Liver (tissue), 3 donors: Measurements from ENCODE around the gene CACNA2D1.

Experiments
- EGR1 ChIP-seq, 2 donors: IDR thresholded peaks; 2 replicates each; pipeline ENCODE4 v1.6.1; 2016 to 2018; ENCODE audit warnings: antibody characterized with exemption in 2 of 2, low read depth in 2 of 2
- GABPA ChIP-seq, 2 donors: IDR thresholded peaks in 1 of 2; conservative IDR thresholded peaks in 1 of 2; 2 replicates each; pipeline ENCODE4 v1.6.1; 2016; ENCODE audit warnings: antibody characterized with exemption in 2 of 2, mild to moderate bottlenecking in 1 of 2, moderate library complexity in 1 of 2
- HNF4G ChIP-seq: IDR thresholded peaks from 2 replicates; pipeline ENCODE4 v1.6.1; 2016; ENCODE audit warnings: antibody characterized with exemption
- JUND ChIP-seq, 2 donors: IDR thresholded peaks; 2 replicates each; pipeline ENCODE4 v1.6.1; 2016; ENCODE audit warnings: antibody characterized with exemption in 2 of 2
- RAD21 ChIP-seq, 2 donors: IDR thresholded peaks; 2 replicates each; pipeline ENCODE4 v1.6.1; 2016; ENCODE audit warnings: antibody characterized with exemption in 2 of 2, mild to moderate bottlenecking in 2 of 2
- SP1 ChIP-seq: IDR thresholded peaks from 2 replicates; pipeline ENCODE4 v1.6.1; 2018; ENCODE audit warnings: antibody characterized with exemption, mild to moderate bottlenecking
- TAF1 ChIP-seq: conservative IDR thresholded peaks from 2 replicates; pipeline ENCODE4 v1.6.1; 2016; ENCODE audit warnings: antibody characterized with exemption, mild to moderate bottlenecking
- YY1 ChIP-seq: IDR thresholded peaks from 2 replicates; pipeline ENCODE4 v1.6.1; 2016; ENCODE audit warnings: antibody characterized with exemption, mild to moderate bottlenecking
- TF ChIP-seq, protein P1 (sequence below): fragments of 150-350 bp; IDR thresholded peaks from 2 replicates; pipeline ENCODE4 v1.5.1; 2017; ENCODE audit warnings: improper control_type of control experiment, low read depth, low read length; ENCODE audit not compliant: missing input control
- TF ChIP-seq, protein P2 (sequence below): IDR thresholded peaks from 2 replicates; pipeline ENCODE4 v1.6.1; 2016; ENCODE audit warnings: antibody characterized with exemption, mild to moderate bottlenecking
- TF ChIP-seq, protein P3 (sequence below): IDR thresholded peaks from 2 replicates; pipeline ENCODE4 v1.6.1; 2016; ENCODE audit warnings: antibody characterized with exemption
- TF ChIP-seq, protein P4 (sequence below): IDR thresholded peaks from 2 replicates; pipeline ENCODE4 v1.6.1; 2016; ENCODE audit warnings: antibody characterized with exemption
- TF ChIP-seq, protein P5 (sequence below): IDR thresholded peaks from 2 replicates; pipeline ENCODE4 v1.6.1; 2016; ENCODE audit warnings: antibody characterized with exemption
- donor health status: healthy.
- donor health status: healthy.

DNA sequence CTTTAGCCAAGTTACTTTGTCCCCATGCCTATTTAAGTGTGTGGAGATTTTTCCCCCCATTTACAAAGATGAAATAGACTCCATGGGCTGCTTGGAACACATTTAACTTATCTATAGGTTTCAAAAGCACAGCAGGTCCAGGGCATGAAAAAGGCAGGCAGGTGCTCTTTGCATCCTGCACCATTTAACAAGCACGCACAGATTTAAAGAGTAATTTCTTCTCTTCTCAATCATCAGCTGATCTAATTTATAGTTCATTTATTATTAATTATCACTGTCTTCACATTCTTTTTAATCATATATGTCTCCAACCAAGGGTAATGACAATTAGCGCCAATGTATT lies 156.8 kb downstream of the CACNA2D1 start:
- TF ChIP-seq, protein P1, sequence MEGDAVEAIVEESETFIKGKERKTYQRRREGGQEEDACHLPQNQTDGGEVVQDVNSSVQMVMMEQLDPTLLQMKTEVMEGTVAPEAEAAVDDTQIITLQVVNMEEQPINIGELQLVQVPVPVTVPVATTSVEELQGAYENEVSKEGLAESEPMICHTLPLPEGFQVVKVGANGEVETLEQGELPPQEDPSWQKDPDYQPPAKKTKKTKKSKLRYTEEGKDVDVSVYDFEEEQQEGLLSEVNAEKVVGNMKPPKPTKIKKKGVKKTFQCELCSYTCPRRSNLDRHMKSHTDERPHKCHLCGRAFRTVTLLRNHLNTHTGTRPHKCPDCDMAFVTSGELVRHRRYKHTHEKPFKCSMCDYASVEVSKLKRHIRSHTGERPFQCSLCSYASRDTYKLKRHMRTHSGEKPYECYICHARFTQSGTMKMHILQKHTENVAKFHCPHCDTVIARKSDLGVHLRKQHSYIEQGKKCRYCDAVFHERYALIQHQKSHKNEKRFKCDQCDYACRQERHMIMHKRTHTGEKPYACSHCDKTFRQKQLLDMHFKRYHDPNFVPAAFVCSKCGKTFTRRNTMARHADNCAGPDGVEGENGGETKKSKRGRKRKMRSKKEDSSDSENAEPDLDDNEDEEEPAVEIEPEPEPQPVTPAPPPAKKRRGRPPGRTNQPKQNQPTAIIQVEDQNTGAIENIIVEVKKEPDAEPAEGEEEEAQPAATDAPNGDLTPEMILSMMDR, result no peak
- TF ChIP-seq EGR1 (IDR thresholded peaks at IDR 0.05; ENCODE audit: low read depth in 2 of 2), result no peak
- no peak for TF ChIP-seq JUND (IDR thresholded peaks at IDR 0.05)
- TF ChIP-seq RAD21 (IDR thresholded peaks at IDR 0.05), result no peak
- TF ChIP-seq YY1, result no peak
- TF ChIP-seq, protein P2, sequence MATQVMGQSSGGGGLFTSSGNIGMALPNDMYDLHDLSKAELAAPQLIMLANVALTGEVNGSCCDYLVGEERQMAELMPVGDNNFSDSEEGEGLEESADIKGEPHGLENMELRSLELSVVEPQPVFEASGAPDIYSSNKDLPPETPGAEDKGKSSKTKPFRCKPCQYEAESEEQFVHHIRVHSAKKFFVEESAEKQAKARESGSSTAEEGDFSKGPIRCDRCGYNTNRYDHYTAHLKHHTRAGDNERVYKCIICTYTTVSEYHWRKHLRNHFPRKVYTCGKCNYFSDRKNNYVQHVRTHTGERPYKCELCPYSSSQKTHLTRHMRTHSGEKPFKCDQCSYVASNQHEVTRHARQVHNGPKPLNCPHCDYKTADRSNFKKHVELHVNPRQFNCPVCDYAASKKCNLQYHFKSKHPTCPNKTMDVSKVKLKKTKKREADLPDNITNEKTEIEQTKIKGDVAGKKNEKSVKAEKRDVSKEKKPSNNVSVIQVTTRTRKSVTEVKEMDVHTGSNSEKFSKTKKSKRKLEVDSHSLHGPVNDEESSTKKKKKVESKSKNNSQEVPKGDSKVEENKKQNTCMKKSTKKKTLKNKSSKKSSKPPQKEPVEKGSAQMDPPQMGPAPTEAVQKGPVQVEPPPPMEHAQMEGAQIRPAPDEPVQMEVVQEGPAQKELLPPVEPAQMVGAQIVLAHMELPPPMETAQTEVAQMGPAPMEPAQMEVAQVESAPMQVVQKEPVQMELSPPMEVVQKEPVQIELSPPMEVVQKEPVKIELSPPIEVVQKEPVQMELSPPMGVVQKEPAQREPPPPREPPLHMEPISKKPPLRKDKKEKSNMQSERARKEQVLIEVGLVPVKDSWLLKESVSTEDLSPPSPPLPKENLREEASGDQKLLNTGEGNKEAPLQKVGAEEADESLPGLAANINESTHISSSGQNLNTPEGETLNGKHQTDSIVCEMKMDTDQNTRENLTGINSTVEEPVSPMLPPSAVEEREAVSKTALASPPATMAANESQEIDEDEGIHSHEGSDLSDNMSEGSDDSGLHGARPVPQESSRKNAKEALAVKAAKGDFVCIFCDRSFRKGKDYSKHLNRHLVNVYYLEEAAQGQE, result no peak
- TF ChIP-seq HNF4G, result no peak
- no peak for TF ChIP-seq TAF1
- TF ChIP-seq, protein P3, sequence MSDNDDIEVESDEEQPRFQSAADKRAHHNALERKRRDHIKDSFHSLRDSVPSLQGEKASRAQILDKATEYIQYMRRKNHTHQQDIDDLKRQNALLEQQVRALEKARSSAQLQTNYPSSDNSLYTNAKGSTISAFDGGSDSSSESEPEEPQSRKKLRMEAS, result no peak
- no peak for TF ChIP-seq SP1
- TF ChIP-seq, protein P4, sequence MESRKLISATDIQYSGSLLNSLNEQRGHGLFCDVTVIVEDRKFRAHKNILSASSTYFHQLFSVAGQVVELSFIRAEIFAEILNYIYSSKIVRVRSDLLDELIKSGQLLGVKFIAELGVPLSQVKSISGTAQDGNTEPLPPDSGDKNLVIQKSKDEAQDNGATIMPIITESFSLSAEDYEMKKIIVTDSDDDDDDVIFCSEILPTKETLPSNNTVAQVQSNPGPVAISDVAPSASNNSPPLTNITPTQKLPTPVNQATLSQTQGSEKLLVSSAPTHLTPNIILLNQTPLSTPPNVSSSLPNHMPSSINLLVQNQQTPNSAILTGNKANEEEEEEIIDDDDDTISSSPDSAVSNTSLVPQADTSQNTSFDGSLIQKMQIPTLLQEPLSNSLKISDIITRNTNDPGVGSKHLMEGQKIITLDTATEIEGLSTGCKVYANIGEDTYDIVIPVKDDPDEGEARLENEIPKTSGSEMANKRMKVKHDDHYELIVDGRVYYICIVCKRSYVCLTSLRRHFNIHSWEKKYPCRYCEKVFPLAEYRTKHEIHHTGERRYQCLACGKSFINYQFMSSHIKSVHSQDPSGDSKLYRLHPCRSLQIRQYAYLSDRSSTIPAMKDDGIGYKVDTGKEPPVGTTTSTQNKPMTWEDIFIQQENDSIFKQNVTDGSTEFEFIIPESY, result no peak
- no peak for TF ChIP-seq GABPA (IDR thresholded peaks at IDR 0.05 in 1 of 2, conservative IDR thresholded peaks at IDR 0.05 in 1 of 2)
- TF ChIP-seq, protein P5, sequence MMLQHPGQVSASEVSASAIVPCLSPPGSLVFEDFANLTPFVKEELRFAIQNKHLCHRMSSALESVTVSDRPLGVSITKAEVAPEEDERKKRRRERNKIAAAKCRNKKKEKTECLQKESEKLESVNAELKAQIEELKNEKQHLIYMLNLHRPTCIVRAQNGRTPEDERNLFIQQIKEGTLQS, result no peak
